Aortic smooth muscle cell (primary cell): ENCODE measurements around the gene TLE2. TPM values are rescaled to one million over a fixed set of nuclear protein-coding genes. Genes with fewer than 3 reads are reported as not detected.

Experiments
- total RNA-seq: library from RNA; depleted of rRNA; stranded (reverse); fragments of >200 nt; gene quantifications from 2 replicates; pipeline ENCODE4 v1.2.3, GENCODE V29; 2014

Gene TLE2
- 3.2 and 4.6 TPM in 2 replicates for total RNA-seq

GRCh38 chr19:3029065-3029923 is at the start of gene TLE2:
Gene TLE2 (minus strand): TSS chr19:3029280. CDS start chr19:3028904, 376 bp downstream.

GRCh38 chr19:3062165-3063105 is 33.4 kb upstream of the TLE2 start, which contains the start of gene TLE5:
Gene TLE5 (minus strand): TSS chr19:3062495. CDS start chr19:3062200, 295 bp downstream.

GRCh38 chr19:2977001-2977745 is 51.9 kb downstream of the TLE2 start, which contains the start of gene TLE6:
Gene TLE6 (plus strand): TSS chr19:2977564. CDS start chr19:2978234, 670 bp downstream.

Other genes starting within 250 kb of the TLE2 start
- gene SGTA, start 246.0 kb downstream of the TLE2 start, total RNA-seq = 22.2 and 28.7 TPM in 2 replicates
- 62.2 and 78.1 TPM in 2 replicates for gene THOP1, start 243.8 kb downstream of the TLE2 start, total RNA-seq
- gene ZNF554, start 209.4 kb downstream of the TLE2 start, total RNA-seq = 3.0 and 3.3 TPM in 2 replicates
- gene ZNF555, start 187.8 kb downstream of the TLE2 start, total RNA-seq = 4.6 and 5.5 TPM in 2 replicates
- 0.26 TPM in 1 of 2 replicates, not detected in the other for gene ZNF556, start 161.9 kb downstream of the TLE2 start, total RNA-seq
- gene ZNF57, start 128.4 kb downstream of the TLE2 start, total RNA-seq = 3.9 and 4.2 TPM in 2 replicates
- gene ZNF77, start 84.3 kb downstream of the TLE2 start, total RNA-seq = 3.2 and 3.3 TPM in 2 replicates
- gene TLE6, start 51.7 kb downstream of the TLE2 start, total RNA-seq = 1.7 and 2.0 TPM in 2 replicates
- gene TLE5, start 33.2 kb upstream of the TLE2 start, total RNA-seq = 145 and 157 TPM in 2 replicates
- gene GNA11, start 65.1 kb upstream of the TLE2 start, total RNA-seq = 86.4 and 124 TPM in 2 replicates
- 0.19 TPM in 1 of 2 replicates, not detected in the other for gene GNA15, start 106.8 kb upstream of the TLE2 start, total RNA-seq
- not detected in 2 replicates for gene S1PR4, start 149.5 kb upstream of the TLE2 start, total RNA-seq
- gene NCLN, start 156.7 kb upstream of the TLE2 start, total RNA-seq = 33.0 and 41.5 TPM in 2 replicates
- not detected in 2 replicates for gene CELF5, start 195.4 kb upstream of the TLE2 start, total RNA-seq